Body of pancreas (tissue), 4 donors: ENCODE data around the gene ZNF574.

Experiments
- POLR2A ChIP-seq, 3 donors: fragments of 450-650 bp; IDR thresholded peaks; one replicate each; pipeline ENCODE4 v1.6.1; 2016; ENCODE audit warnings: antibody characterized with exemption in 3 of 3, mild to moderate bottlenecking in 2 of 3
- TF ChIP-seq, protein P1 (sequence below), 7 experiments: fragments of 450-650 bp in 4 of 7; fragments of 200-600 bp in 3 of 7; sonication (generic) in 3 of 7; IDR thresholded peaks; one replicate each; pipeline ENCODE4 v1.5.1; 2016 to 2019; ENCODE audit warnings: antibody characterized with exemption in 7 of 7

DNA sequence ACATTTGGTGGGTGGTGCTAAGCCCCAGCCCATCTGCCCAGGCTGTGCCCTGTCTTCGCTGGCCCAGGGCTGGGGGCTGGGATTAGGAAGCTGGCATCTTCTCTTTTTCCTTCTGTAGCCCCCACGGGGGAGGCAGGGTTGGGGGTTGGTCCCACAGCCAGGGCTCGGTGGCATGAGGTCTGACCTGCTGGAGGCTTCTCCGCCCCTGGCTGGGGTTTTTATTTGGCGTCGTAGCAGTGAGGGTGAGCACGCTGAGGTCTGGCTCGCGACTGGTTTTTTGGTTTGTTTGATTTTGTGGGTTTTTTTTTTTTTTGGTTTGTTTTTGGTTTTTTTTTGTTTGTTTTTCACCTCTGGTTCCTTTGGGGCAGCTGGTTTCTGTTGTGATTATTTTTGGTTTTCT lies 14.7 kb downstream of the ZNF574 start:
- TF ChIP-seq, protein P1, sequence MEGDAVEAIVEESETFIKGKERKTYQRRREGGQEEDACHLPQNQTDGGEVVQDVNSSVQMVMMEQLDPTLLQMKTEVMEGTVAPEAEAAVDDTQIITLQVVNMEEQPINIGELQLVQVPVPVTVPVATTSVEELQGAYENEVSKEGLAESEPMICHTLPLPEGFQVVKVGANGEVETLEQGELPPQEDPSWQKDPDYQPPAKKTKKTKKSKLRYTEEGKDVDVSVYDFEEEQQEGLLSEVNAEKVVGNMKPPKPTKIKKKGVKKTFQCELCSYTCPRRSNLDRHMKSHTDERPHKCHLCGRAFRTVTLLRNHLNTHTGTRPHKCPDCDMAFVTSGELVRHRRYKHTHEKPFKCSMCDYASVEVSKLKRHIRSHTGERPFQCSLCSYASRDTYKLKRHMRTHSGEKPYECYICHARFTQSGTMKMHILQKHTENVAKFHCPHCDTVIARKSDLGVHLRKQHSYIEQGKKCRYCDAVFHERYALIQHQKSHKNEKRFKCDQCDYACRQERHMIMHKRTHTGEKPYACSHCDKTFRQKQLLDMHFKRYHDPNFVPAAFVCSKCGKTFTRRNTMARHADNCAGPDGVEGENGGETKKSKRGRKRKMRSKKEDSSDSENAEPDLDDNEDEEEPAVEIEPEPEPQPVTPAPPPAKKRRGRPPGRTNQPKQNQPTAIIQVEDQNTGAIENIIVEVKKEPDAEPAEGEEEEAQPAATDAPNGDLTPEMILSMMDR (IDR thresholded peaks at IDR 0.05), result no peak
- no peak for TF ChIP-seq POLR2A (IDR thresholded peaks at IDR 0.05)
